Loucy (cell line): ENCODE results near the gene ADAMTS15.

ENCODE experiments used
- H2AFZ ChIP-seq: fragments of 200-600 bp; sonication (generic); 2 replicates; pipeline ENCODE4 v1.6.0; 2016; ENCODE audit warnings: antibody characterized with exemption, mild to moderate bottlenecking, low read length, moderate library complexity
- H3F3A ChIP-seq: fragments of 200-600 bp; 2 replicates; pipeline ENCODE4 v1.6.0; 2016; ENCODE audit warnings: antibody characterized with exemption, low read depth, mild to moderate bottlenecking
- H3K27me3 ChIP-seq: fragments of 200-600 bp; sonication (generic); 2 replicates; pipeline ENCODE4 v1.6.1; 2014; ENCODE audit warnings: low read length, mild to moderate bottlenecking; ENCODE audit not compliant: insufficient read depth, poor library complexity, severe bottlenecking
- H3K36me3 ChIP-seq: fragments of 200-600 bp; sonication (generic); 2 replicates; pipeline ENCODE4 v1.6.1; 2016; ENCODE audit warnings: low read length; ENCODE audit not compliant: insufficient read depth
- H3K4me1 ChIP-seq: fragments of 200-600 bp; sonication (generic); 2 replicates; pipeline ENCODE4 v1.5.1; 2014; ENCODE audit warnings: low read length, mild to moderate bottlenecking; ENCODE audit not compliant: insufficient read depth, poor library complexity, severe bottlenecking
- H3K4me2 ChIP-seq: fragments of 200-600 bp; sonication (generic); 2 replicates; pipeline ENCODE4 v1.6.0; 2014; ENCODE audit warnings: antibody characterized with exemption, low read length, low read depth, mild to moderate bottlenecking; ENCODE audit not compliant: poor library complexity, severe bottlenecking
- H3K4me3 ChIP-seq: fragments of 200-600 bp; sonication (generic); 2 replicates; pipeline ENCODE4 v1.5.1; 2014; ENCODE audit warnings: low read length, mild to moderate bottlenecking, mixed read lengths; ENCODE audit not compliant: poor library complexity, severe bottlenecking
- H3K79me2 ChIP-seq: fragments of 200-600 bp; sonication (generic); 2 replicates; pipeline ENCODE4 v1.6.1; 2014; ENCODE audit warnings: low read length; ENCODE audit not compliant: insufficient read depth
- H3K9ac ChIP-seq: fragments of 200-600 bp; sonication (generic); 2 replicates; pipeline ENCODE4 v1.6.0; 2014; ENCODE audit warnings: mild to moderate bottlenecking, low read depth, low read length, moderate library complexity; ENCODE audit not compliant: poor library complexity, severe bottlenecking
- H3K9me2 ChIP-seq: fragments of 200-600 bp; sonication (generic); replicated peaks from 2 replicates; pipeline ENCODE4 v1.6.1; 2016; ENCODE audit warnings: low read depth, low read length, mixed read lengths
- H3K9me3 ChIP-seq: fragments of 200-600 bp; sonication (generic); 2 replicates; pipeline ENCODE4 v1.6.1; 2014; ENCODE audit warnings: mild to moderate bottlenecking, antibody characterized with exemption, low read length, low read depth; ENCODE audit not compliant: insufficient read depth
- H4K20me1 ChIP-seq: fragments of 200-600 bp; sonication (generic); 2 replicates; pipeline ENCODE4 v1.6.0; 2014; ENCODE audit warnings: antibody characterized with exemption, low read length, mild to moderate bottlenecking; ENCODE audit not compliant: insufficient read depth, poor library complexity, severe bottlenecking
- CTCF ChIP-seq: fragments of 200-600 bp; sonication (generic); conservative IDR thresholded peaks from 2 replicates; pipeline ENCODE4 v1.5.1; 2014; ENCODE audit warnings: mild to moderate bottlenecking, antibody characterized with exemption, low read length
- EZH2phosphoT487 ChIP-seq: fragments of 200-600 bp; IDR thresholded peaks from 2 replicates; pipeline ENCODE4 v1.6.1; 2018; ENCODE audit warnings: antibody characterized with exemption, mild to moderate bottlenecking, moderate library complexity, borderline replicate concordance

ADAMTS15 gene

GRCh38 chr11:130514851-130515250, 66.4 kb downstream of the ADAMTS15 start:
- H3K36me3 ChIP-seq, result no peaks in the 10 kb centered on the region
- no peaks in the 10 kb centered on the region for H3K9me3 ChIP-seq
- H3K9me2 ChIP-seq, result no peaks in the 10 kb centered on the region
- no peak overlapping the region for H2AFZ ChIP-seq
- no peak overlapping the region for H3K9ac ChIP-seq
- no peaks in the 10 kb centered on the region for H4K20me1 ChIP-seq
- no peak overlapping the region for H3K4me3 ChIP-seq
- H3K4me1 ChIP-seq, result no peaks in the 10 kb centered on the region
- no peaks in the 10 kb centered on the region for H3F3A ChIP-seq
- no peaks in the 10 kb centered on the region for H3K79me2 ChIP-seq
- no peaks in the 10 kb centered on the region for H3K27me3 ChIP-seq
- TF ChIP-seq CTCF (no peak), EZH2phosphoT487 (no peak)
- no peak overlapping the region for H3K4me2 ChIP-seq

GRCh38 chr11:130515829-130516553, 67.5 kb downstream of the ADAMTS15 start:
- H3F3A ChIP-seq, result no peaks in the 10 kb centered on the region
- no peaks in the 10 kb centered on the region for H3K9me2 ChIP-seq
- no peaks in the 10 kb centered on the region for H3K79me2 ChIP-seq
- no peak overlapping the region for H3K4me2 ChIP-seq
- H3K36me3 ChIP-seq, result no peaks in the 10 kb centered on the region
- no peak overlapping the region for H3K9ac ChIP-seq
- H3K4me3 ChIP-seq, result no peak overlapping the region
- H2AFZ ChIP-seq, result no peak overlapping the region
- H3K9me3 ChIP-seq, result no peaks in the 10 kb centered on the region
- TF ChIP-seq EZH2phosphoT487, result no peak
- no peak for TF ChIP-seq CTCF
- no peaks in the 10 kb centered on the region for H3K27me3 ChIP-seq
- no peaks in the 10 kb centered on the region for H4K20me1 ChIP-seq
- H3K4me1 ChIP-seq, result no peaks in the 10 kb centered on the region

GRCh38 chr11:130516554-130517505, 68.4 kb downstream of the ADAMTS15 start:
- H3K9me2 ChIP-seq, result no peaks in the 10 kb centered on the region

More at GRCh38 chr11:130516554-130517505, 68.4 kb downstream of the ADAMTS15 start:
- no peaks in the 10 kb centered on the region for H3F3A ChIP-seq
- TF ChIP-seq CTCF (no peak), EZH2phosphoT487 (no peak)
- H3K9ac ChIP-seq, result no peak overlapping the region
- H3K4me1 ChIP-seq, result no peaks in the 10 kb centered on the region
- H3K36me3 ChIP-seq, result no peaks in the 10 kb centered on the region
- H3K27me3 ChIP-seq, result no peaks in the 10 kb centered on the region
- no peak overlapping the region for H2AFZ ChIP-seq
- no peak overlapping the region for H3K4me3 ChIP-seq
- no peaks in the 10 kb centered on the region for H3K79me2 ChIP-seq
- H4K20me1 ChIP-seq, result no peaks in the 10 kb centered on the region
- H3K4me2 ChIP-seq, result no peak overlapping the region
- no peaks in the 10 kb centered on the region for H3K9me3 ChIP-seq
